GM11168 (cell line): ENCODE data around the gene AGAP3.

Source experiments
- in situ Hi-C: fragments of 300-500 bp; cut with MboI; formaldehyde crosslinking; loops from one replicate; pipeline ENCODE4 v1.12.0; 2022; ENCODE audit warnings: low sequenced_read_pairs; ENCODE audit not compliant: unreplicated experiment

Gene AGAP3

DNA sequence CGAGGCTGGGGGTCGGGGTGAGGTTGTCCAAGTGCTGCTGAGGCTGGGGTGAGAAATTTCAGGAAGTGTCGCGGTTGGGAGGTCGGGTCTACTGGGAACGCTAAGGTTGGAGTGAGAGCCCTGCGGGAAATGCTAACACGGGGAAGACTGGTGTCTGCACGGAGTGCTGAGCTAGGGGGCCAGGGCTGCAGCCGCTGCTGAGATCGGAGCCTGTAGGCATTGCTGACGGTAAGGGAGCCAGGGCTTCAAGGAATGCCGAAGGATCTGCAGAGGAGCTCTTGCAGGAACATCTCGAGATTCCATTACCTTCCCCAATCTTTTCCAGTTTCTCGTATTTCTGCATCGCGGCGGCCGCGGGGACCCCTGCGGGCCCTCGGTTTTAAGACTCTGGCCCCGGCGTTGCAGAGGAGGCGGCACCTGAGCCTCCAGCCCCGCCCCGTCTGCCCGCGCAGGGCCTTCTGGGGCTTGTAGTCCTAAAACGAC is 28.7 kb upstream of the AGAP3 start, which contains the start of gene CDK5:
CDK5 (minus strand) TSS at position 392 of the 483 bp plus-strand sequence; CDS start at position 343, 49 bp downstream.
- in situ Hi-C loops, result no loop called here

DNA sequence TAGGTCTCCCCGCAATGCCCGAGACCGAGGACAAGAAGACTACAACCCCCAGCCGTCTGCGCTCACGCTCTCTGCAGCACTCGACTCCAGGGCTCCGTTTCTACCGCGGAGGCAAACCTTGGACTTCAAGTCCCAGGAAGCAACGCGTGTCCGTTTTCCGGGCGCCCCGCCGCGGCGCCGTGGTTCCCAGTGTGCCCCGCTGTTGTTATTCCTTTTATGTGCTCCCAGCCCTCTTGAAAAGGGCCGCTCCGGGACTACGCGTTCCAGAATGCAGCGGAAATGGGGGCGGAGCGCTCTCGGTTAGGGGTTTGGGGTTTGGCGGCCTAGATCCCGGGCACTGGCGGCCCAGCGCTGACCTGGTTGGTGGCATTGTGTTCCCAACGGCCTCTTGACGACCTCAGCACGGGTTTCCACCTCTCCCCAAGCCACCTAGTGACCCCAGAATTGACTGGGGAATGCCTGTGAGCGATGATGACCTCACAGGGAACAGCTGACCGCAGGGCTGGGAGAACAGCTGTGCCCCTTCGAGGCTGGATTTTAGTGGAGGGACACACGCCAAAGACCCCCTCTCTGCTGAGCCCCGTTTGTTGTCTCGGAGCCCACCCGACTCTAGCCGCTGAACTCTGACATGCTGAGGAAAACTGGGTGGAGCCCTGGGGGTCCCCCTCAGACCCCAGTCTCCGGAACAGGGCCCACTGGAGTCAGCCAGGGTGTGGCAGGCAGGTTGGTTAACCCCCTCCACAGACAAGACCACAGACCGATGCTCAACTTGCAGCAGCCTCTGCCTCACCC is 28.1 kb upstream of the AGAP3 start:
- in situ Hi-C loops, result no loop called here

DNA sequence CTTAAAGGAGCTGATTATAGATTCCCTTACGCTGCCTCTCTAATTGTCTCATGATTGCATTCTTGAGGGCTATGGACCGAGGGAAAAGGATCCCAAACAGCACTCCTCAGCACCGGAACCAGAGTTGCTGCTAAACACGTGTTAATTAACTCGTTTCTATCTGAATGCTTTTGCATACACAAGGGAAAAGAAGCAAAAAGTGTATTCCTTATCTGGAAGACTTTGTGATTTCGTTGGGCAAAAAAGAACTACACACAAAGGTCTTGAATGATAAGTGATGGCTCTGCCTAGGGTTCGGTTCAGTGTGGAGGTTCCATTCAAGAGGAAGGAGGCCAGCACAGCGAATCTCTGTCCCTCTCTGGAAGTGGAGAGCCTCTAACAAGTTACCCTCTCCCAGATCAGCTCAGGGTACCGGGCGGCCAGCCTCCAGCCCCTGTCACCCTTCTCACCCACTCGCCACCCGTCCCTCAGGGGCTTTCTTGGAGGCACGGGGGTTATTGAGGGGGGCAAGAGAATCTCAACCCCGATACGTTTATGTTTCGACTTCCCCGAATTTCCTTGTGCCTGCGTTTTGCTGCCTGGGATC is 27.4 kb upstream of the AGAP3 start:
- in situ Hi-C loops, result no loop called here

DNA sequence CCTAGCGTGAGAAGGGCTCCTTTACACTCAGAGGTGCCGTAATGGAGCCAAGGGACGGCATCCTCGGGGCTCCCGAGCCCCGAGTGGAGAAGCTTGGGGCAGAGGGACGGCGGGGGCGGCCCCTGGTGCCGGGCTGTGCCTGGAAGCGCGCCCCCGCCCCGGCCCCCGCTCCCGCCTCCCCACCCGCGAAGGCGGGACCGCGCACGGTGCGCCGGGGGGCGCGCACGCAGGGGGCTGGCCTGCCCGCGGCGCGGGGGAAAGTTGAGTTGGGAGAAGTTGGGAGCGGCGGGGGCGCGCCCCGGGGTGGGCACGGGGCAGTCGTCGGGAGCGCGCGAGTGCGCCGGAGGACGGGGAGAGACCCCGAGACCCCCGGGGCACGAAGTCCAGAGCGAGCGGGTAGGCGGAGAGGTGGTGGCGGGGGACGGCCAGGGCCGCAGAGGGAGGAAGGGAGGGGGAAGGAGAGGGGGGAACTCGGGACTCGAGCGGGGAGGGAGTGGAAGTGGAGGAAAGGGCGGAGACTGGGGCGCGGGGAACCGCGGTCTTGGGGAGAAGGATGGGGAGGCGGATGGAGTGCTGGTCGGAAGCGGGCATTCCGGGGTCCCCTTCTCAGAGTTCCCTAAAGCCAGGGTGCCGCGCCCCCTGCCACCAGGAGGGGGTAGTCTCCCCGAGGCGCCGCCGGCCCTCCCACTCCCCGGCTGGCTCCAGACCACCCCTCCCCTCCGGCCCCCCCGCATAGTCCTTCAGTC is 26.7 kb upstream of the AGAP3 start, which contains the start of gene SLC4A2:
SLC4A2 (plus strand) TSS at position 223 of the 746 bp plus-strand sequence. CDS start 2,399 bp downstream, outside the sequence.
- in situ Hi-C loops, result no loop called here

DNA sequence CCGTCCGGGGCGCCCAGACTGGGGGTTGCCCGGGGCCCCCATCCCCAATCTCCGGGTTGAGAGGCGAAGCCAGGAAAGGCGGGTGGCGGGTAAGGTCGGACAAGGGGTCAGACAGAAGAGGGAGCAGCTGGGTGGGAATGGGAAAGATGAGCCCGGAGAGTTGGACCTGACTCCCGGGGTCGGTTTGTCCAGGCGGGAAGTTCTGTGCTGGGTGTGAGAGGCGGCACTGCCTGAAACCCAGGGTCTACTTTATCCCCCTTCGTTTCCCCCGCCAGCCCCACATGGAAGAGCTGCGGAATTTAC is 26.2 kb upstream of the AGAP3 start:
- in situ Hi-C loops, result no loop called here

DNA sequence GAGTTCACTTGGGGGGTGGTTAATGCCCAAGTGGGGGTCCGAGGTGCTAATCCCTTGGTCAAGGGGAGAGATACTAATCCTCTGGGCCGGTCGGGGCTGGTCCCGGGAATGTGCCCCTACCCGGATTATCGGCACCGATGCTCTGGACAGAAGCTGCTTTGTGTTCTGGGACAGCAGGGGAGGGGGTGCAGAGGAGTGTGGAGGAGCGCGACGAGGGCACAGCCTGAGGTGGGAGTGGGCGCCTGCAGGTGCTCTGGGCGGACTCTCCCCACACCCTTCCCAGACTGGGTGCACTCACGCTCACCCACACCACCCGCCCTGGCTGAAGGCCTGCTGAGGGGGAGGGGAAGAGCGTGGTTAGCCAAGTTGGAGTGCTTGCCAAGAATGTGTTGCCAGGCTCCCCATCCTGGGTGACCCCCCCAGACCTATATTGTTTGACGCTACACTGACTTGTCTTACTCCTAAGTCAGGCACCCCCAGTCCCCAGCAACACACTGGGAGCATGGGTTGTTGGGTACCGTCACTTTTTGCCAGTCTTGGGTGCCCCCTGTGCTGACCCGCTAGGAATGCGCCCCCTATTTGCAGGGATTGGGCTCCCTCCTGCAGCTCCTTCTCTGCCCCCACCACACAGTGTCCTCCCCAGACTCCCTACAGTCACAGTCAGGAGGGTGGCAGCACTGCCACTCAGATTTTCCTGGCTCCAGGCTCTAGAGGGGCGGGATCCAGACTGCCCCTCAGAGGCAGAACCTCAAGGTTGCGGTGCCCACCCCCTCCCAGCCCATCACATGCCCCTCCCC is 25.7 kb upstream of the AGAP3 start:
- in situ Hi-C loops, result no loop called here

DNA sequence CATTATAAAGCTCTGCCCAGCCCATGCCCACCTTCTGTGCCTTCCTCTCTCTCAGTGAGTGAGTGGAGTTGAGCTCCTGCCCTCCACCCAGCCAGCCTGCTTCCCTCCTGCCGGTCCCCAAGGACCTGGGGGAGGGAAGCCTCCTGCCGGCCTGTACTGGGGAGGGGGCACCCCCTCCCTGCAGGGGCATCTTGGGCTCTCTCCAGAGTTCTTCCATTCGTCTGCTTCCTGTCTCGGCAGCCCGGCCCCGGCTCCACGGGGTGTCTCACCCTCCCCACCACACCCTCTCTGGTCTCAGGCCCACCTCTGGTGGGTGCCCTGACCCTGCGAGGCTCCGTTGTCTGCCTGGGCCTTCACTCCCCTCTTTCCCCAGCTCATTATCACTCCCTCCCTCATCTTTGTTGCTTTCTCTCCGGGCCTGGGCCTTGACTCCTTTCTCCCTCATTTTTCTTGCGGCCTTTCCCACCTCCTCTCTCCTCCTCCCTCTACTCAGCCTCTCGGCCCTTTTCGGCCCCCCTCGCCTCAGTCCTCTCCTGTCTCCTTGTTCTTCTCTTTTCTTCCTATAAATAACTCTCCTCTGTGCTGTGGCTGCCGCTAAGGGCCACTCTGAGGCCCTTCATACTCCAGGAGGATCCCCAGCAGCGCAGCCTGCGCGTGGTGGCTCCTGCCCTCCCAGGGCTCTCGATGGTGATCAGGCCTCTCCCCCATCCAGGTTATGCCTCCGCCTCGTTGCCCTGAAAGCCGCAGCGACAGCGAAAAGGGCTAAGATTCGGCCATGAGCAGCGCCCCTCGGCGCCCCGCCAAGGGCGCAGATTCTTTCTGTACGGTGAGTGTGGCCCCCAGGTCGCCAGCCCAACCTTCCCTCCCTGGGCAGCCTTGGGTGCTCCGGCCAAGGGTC is 24.8 kb upstream of the AGAP3 start:
- in situ Hi-C loops, result no loop called here

DNA sequence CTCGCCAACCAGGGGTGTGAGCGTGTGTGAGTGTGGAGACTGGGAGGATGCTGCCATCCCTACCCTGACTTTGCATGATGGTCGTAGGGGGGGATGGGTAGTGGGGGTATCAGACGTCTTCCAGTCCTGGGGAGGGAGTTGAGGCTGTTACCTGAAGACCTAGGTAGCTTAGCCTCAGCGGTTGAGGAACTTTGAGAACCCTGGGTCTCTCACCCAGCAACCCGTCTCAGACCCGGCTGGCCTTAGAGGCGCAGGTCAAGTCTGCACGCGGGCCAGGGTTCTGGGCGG is 24.2 kb upstream of the AGAP3 start:
- in situ Hi-C loops, result no loop called here

DNA sequence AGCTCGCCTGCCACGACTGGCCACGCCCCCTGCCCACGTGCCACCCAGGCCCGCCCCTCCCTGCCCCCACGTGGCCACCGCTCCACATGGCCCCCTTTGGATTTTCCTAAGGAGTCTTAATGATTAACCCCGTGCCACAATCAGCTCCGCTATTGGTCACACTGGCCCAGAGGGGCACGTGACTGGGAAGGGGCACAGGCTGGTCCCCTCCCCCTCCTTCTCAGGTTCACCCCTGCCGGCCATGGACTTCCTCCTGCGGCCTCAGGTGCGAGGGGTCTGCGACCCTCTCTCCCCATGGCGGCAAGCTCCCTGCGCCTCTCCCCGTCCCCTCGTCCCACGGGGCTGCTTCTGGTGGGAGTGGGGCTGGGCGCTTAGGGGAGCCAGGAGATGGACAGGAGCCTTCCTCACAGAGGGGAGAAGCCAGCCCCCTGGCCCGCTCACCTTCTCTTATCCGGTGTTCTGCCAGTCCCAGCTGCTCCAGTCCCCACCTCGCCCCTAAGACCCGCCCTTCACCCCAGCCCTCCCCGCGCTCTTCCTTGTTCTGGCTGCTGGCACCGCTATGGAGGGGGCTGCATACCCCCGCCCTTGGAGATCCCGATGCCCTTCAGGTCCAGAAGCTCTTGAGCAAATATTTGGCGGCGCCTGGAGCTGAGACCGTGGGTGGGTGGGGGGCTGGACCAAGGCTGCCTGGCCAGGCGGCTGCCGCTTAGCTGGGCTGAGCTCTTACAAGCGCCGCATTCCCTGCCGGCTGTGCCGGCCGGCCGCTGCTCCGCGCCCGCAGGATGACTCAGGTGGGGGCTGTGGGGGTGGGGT is 23.7 kb upstream of the AGAP3 start:
- in situ Hi-C loops, result no loop called here

DNA sequence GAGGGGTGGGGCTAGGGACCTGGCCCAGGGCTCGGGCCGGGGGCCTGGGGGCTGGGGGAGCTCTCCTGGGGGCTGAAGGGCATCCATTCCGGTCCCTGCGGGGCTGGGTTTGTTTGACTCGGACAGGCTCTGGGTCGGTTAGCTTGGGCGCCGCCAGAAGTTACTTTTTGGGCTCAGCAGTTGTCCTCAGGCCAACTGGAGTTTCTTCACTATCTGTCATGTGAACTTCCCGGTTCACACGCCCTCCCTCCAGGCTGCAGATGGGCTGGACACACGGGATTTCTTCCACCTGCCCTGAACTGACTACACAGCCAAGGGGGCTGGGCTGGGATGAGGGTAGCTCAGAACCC is 23.1 kb upstream of the AGAP3 start:
- in situ Hi-C loops, result no loop called here

DNA sequence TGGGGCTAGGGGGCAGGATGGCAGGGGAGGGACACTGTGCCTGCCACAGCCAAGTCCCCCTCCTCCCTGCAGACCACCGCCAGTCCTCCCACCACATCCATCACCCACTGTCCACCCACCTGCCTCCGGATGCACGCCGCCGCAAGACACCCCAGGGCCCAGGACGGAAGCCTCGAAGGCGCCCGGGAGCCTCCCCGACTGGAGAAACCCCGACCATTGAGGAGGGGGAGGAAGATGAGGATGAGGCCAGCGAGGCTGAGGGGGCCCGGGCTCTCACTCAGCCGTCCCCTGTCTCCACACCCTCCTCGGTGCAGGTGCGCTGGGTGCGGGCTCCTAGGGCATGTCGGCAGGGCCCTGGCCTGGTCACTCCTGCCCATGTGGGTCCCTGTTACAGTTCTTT is 21.8 kb upstream of the AGAP3 start:
- in situ Hi-C loops, result no loop called here

DNA sequence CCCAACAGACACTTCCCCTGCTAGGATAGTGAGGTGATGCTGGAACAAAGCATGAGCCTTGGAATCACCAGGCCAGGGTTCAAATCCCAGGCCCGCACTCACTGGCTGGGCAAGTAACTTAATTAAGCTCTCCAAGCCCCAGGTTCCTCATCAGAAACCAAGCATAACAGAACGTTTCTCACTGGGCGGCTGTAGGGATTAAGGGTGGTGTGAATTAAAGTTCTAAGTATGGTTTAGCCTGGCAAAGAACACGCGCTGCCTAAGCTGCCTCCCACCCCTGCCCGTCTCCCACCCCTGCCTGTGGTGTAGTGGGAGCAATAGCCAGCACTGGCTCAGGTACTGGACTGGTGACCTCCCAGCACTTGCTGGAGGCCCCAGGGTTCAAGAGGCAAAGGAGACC is 21.3 kb upstream of the AGAP3 start:
- in situ Hi-C loops, result no loop called here

DNA sequence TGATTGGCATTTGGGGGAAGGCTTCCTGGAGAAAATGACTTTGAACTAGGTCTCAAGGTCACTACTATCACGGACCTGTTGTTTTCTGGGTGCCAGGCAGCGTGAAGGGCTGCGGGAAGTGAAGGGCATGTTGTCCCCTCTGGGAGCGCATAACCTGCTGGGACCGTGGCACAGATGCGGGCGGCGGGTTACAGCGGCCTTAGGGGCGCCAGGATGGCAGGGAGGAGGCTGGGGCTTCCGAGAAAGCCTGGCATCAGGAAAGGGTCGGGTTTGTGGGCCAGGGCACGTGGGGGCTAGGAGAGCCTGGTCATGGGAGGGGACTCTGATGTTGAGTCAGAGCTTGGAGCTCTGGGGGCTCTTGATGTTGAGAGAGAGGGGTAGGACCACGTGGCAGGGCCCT is 20.8 kb upstream of the AGAP3 start:
- in situ Hi-C loops, result no loop called here

DNA sequence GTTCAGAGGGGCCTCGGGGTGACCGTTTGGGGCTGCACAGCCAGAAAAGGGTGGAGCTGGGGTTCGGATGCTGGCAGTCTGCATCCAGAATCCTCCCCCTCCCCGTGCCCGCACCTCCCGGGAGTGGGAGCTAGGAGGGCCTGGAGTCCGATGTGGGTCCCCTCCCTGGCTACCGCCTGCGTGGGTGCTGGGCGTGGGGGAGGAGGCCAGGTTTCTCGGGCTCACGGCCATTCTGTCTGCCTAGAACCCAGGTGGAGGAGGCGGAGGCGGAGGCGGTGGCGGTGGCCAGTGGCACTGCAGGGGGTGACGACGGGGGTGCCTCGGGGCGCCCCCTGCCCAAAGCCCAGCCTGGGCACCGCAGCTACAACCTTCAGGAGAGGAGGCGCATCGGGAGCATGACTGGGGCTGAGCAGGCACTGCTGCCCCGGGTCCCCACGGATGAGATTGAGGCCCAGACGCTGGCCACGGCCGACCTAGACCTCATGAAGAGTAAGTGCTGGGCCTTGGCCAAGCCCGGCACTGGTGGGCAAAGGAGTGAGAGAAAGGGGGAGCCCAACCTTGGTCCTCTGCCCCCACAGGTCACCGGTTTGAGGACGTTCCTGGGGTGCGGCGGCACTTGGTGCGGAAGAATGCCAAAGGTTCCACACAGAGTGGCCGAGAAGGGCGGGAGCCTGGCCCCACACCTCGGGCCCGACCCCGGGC is 19.9 kb upstream of the AGAP3 start:
- in situ Hi-C loops, result no loop called here

DNA sequence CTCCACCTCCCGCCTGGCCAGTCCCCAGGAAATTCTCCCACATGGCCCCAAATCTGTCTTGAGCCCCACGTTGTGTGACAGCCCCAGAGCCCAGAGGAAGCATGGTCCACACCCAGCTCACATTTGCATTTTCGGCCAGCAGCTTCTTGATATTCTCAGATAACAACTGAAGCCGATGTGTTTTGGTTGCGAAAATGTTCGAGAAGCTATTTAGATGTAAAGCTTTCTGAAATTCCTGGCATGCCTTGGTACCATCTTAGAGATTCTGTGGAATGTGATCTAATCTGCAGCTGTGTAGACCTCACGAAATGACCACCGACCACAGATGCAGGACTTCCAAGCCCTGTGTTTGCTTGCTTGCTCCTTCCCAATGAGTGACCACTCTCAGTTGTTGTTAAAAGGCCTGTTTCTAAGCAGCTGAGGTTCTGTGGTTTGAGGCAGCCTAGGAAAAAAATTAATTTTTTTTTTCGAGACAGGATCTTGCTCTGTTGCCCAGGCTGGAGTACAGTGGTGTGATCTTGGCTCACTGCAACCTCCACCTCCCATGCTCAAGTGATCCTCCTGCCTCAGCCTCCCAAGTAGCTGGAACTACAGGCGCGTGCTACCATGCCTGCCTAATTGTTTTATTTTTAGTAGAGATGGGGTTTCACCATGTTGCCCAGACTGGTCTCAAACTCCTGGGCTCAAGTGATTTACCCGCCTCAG is 18.1 kb upstream of the AGAP3 start:
- in situ Hi-C loops, result no loop called here

DNA sequence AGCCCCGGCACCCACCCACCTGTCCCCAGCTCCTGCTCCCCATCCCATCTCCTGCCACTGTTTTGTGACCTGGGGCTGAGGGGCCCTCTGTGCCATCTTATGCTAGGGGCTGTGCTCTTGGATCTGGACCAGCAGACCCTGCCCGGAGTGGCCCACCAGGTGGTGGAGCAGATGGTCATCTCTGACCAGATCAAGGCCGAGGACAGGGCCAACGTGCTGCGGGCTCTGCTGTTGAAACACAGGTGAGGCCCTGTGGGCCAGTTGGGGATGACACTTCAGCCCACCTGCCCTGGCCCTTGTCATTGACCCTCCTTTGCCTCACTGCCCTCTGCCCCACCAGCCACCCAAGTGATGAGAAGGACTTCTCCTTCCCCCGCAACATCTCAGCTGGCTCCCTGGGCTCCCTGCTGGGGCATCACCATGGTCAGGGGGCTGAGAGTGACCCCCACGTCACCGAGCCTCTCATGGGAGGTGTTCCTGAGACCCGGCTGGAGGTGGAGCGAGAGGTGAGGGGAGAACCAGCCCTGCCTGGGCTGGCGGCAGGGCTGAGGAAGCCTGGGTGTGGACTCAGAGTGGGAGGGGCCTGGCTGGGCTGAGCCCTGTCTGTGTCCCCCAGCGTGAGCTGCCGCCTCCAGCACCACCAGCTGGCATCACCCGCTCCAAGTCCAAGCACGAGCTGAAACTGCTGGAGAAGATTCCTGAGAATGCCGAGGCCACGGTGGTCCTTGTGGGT is 16.3 kb upstream of the AGAP3 start:
- in situ Hi-C loops, result no loop called here

DNA sequence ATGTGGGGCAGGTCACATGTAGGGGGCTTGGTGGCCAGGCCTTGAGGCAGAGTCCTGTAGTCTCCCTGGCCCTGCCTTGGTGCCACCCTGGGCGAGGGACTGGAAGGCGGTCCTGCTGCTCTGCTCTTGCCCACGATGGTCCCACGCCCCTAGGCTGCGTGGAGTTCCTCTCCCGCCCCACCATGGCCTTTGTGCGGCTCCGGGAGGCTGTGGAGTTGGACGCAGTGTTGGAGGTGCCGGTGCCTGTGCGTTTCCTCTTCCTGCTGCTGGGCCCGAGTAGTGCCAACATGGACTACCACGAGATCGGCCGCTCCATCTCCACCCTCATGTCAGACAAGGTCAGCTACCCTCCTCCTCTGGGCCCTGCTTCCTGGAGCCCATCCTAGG is 15.7 kb upstream of the AGAP3 start:
- in situ Hi-C loops, result no loop called here
